Measurements from ENCODE around the gene CPN2. TPM values are rescaled to one million over a fixed set of nuclear protein-coding genes. Genes with fewer than 3 reads are reported as not detected.

The CPN2 gene
- polyA plus RNA-seq, 6 donors from 2014 or later = not detected

DNA sequence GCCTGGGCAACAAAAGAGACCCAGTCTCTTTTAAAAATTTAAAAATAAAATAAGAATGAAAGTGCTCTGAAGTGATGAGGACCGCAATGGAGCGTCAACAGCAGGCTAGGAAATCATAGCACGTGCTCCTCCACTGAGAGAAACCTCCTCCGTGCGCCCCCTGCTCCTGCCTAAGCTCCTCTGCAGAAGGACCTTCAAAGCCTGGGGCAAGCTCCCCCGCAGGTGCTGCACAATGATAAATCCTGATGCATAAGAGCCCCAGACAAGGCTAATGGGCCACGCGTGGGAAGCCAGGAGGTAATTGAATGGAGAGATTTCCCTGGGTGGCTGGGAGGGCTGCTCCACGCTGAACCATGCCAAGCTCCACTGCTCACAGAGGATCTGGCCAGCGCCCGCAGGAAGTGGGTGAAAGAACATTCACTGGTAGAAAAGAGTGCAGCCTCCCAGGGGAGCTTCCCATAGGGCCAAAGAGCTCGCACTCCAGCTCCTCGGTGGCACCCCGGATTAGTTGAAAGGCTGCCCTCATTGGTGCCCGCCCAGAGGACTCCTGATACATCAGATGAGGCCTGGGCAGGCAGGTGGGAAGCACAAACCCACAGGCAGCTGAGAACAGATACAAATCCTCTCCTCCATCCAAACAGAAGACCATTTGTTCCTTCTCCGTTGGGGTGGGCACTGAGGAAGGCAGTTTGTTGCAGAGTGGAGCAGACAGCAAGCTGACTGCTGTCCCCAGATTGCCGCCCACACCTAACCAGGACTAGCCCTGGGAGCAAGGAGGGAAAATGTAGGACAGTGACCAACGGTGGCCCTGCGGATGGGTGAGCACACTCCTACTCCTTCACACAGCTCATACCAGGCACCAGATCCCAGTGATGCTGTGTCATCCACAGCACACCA is 52.5 kb downstream of the CPN2 start:
- H3K9me3 Mint-ChIP-seq = peaks cover 0 to 5% (median 0%) of the 10 kb centered on the region in 7 donors
- no peak for ATAC-seq (ENCODE audit: low read depth in 2 of 2)
- H3K4me3 Mint-ChIP-seq = peak overlapping the region in 1 of 8 donors; percentile 40
- H3K27me3 Mint-ChIP-seq = peaks cover 5 to 40% (median 26%) of the 10 kb centered on the region in 3 donors
- no peak overlapping the region for H3K27ac Mint-ChIP-seq
- H3K4me1 Mint-ChIP-seq = peaks cover 10 to 28% (median 12%) of the 10 kb centered on the region in 3 donors
- no peak for DNase-seq
- H3K36me3 Mint-ChIP-seq = peaks cover 0 to 4% of the 10 kb centered on the region in 2 donors

GRCh38 chr3:194296454-194297263 is 54.5 kb downstream of the CPN2 start:
- peaks cover 5 to 50% (median 27%) of the 10 kb centered on the region in 3 donors for H3K27me3 Mint-ChIP-seq
- H3K4me3 Mint-ChIP-seq = peak overlapping the region in 2 of 8 donors; percentile 5 to 9
- H3K4me1 Mint-ChIP-seq = peaks cover 10 to 34% (median 12%) of the 10 kb centered on the region in 3 donors
- H3K9me3 Mint-ChIP-seq = peaks cover 0 to 9% (median 0%) of the 10 kb centered on the region in 7 donors
- H3K27ac Mint-ChIP-seq = no peak overlapping the region
- DNase-seq (no peak), ATAC-seq (ENCODE audit: low read depth in 2 of 2) (no peak)
- H3K36me3 Mint-ChIP-seq = peaks cover 0 to 4% of the 10 kb centered on the region in 2 donors

DNA sequence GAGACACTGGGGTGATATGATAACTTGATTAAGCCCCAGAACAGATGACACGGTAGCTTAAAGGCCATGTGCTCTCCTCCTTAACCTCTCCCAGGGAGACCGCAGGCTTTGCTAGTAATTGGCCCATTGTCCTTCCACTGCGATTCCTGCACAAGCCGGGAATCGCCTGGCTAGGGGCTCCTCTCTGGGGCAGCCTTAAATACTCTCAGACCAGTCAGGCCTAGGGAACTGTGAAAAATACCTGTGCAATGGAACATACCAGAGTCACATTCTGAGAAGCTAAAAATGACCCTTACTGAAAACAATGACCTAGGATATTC is 56.3 kb downstream of the CPN2 start:
- Mint-ChIP-seq H3K9me3 (peaks cover 0 to 9% (median 4%) of the 10 kb centered on the region in 7 donors), H3K27me3 (peaks cover 5 to 59% (median 34%) of the 10 kb centered on the region in 3 donors), H3K4me3 (no peak overlapping the region), H3K36me3 (peaks cover 0 to 4% of the 10 kb centered on the region in 2 donors), H3K27ac (no peak overlapping the region), H3K4me1 (peaks cover 7 to 29% (median 10%) of the 10 kb centered on the region in 3 donors)
- DNase-seq (no peak), ATAC-seq (ENCODE audit: low read depth in 2 of 2) (no peak)

- ATAC-seq (ENCODE audit: low read depth in 2 of 2) = peak; percentile 36 to 38
- peaks cover 5 to 59% (median 34%) of the 10 kb centered on the region in 3 donors for H3K27me3 Mint-ChIP-seq
- peaks cover 0 to 4% of the 10 kb centered on the region in 2 donors for H3K36me3 Mint-ChIP-seq
- DNase-seq = no peak
- peaks cover 7 to 26% (median 10%) of the 10 kb centered on the region in 3 donors for H3K4me1 Mint-ChIP-seq
- H3K27ac Mint-ChIP-seq = peak overlapping the region in 1 of 6 donors; percentile 5
- H3K9me3 Mint-ChIP-seq = peaks cover 0 to 9% (median 4%) of the 10 kb centered on the region in 7 donors
- H3K4me3 Mint-ChIP-seq = peak overlapping the region in 3 of 8 donors; percentile 19 to 66 (median 58)
Observed at GRCh38 chr3:194294199-194294894, 56.8 kb downstream of the CPN2 start.

DNA sequence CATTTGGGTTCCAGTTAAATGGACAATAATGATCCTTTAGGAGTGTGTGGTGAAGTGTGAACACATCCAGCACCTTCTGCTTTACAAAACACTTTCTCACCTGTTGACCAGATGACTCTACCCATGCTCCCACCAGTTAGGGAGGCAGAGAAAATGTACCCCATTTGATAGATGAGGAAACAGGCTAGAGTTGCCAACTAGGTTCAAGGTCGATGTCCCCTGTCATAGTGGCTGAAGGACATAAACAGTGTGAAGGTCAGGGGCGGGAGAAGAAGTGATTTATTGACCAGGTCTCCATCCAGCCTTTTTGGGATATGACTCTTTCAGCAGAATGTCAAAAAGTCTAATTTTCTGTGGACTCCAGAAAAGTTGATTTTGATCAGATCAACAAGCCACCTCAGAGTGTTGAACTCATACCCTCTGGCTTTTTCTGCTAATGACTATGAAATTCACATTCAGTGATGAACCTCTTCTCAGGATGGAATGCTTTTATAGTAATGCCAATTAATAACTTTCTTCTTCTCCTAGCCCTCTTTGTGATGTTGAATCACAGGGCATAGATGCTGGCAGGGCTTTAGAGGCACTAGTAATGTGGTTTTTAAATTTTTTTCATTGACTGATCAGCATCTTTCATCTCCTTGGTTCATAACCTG is 57.5 kb downstream of the CPN2 start:
- no peak for ATAC-seq (ENCODE audit: low read depth in 2 of 2)
- H3K4me3 Mint-ChIP-seq = peak overlapping the region in 1 of 8 donors; percentile 58
- H3K27ac Mint-ChIP-seq = no peak overlapping the region
- peaks cover 7 to 23% (median 9%) of the 10 kb centered on the region in 3 donors for H3K4me1 Mint-ChIP-seq
- DNase-seq = no peak
- H3K27me3 Mint-ChIP-seq = peaks cover 5 to 59% (median 35%) of the 10 kb centered on the region in 3 donors
- peaks cover 0 to 9% (median 4%) of the 10 kb centered on the region in 7 donors for H3K9me3 Mint-ChIP-seq
- peaks cover 0 to 4% of the 10 kb centered on the region in 2 donors for H3K36me3 Mint-ChIP-seq

DNA sequence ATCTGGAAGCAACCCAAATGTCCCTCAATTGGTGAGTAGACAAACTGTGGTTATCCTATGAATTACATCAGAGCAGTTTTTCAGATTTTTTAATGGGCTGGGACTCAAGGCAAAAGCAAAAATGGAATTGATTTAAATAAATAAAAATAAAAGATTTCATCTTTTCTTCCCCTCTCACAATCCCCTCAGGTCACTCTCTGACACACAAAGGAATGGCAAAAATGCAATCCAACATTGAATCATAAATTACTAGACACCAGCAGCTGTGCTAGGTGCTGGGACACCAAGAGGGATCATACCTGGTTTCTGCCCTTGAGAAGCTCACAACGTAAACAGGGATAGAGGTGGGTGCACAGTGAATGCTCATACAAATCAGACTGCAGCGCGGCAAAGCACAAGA is 58.8 kb downstream of the CPN2 start:
- H3K36me3 Mint-ChIP-seq = peaks cover 0 to 4% of the 10 kb centered on the region in 2 donors
- peak overlapping the region in 1 of 6 donors; percentile 54 for H3K27ac Mint-ChIP-seq
- H3K4me1 Mint-ChIP-seq = peaks cover 6 to 19% (median 13%) of the 10 kb centered on the region in 3 donors
- DNase-seq (no peak), ATAC-seq (ENCODE audit: low read depth in 2 of 2) (no peak)
- H3K27me3 Mint-ChIP-seq = peaks cover 5 to 45% (median 37%) of the 10 kb centered on the region in 3 donors
- H3K4me3 Mint-ChIP-seq = no peak overlapping the region
- peaks cover 0 to 9% (median 4%) of the 10 kb centered on the region in 7 donors for H3K9me3 Mint-ChIP-seq

Other genes starting within 250 kb of the CPN2 start
- 10 to 100 TPM; 10.1 to 43.5 (median 25.4) TPM for gene HES1, start 215.2 kb downstream of the CPN2 start, polyA plus RNA-seq (ENCODE audit: low read depth in 6 of 6)
- not detected for gene LRRC15, start 18.4 kb upstream of the CPN2 start, polyA plus RNA-seq (ENCODE audit: low read depth in 6 of 6)
- gene GP5, start 47.9 kb upstream of the CPN2 start, polyA plus RNA-seq (ENCODE audit: low read depth in 6 of 6) = under 1 TPM in 2 of 6 donors, not detected in 4; 0.17 to 0.21 TPM
- gene ATP13A3, start 135.7 kb upstream of the CPN2 start, polyA plus RNA-seq (ENCODE audit: low read depth in 6 of 6) = 1 to 10 TPM; 3.1 to 6.6 (median 5.0) TPM